ENCODE results near the gene TIGD4.
A peak's percentile ranks its signal among the peaks of the same experiment; 100 is the strongest.
"Not testable (repeated sequence)": the region's sequence is repeated elsewhere in the genome, so short reads cannot be mapped to it uniquely, and the experiment has no call there.

The TIGD4 gene

DNA sequence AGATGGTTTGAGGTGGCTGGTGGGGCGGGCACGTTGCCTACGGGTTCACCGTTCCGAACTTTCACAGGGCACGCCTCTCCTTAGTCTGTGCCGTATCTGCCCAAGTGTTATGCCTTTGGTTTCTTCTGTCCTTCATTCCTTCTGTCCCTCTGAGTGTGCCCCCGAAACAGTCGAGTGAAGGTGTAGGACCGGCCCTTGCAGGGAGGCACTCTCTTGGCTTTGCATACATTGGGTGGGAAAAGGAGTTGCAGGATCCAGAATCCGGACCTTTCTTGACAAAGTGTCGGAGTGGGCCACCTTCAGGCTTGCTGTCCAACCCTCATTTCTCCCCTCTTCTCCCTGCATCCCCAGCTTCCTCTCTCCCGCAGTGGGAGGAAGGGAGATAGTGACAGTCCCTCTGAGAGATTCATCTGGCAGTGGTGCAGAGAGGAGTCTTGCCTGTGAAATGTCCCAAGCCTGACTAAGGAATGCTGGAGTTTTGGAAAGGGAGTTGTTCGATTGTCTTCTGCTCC is 793 bp upstream of the TIGD4 start:
- DNase-seq = peak; percentile 39

- DNase-seq = peak; percentile 52
Measured at GRCh38 chr4:152778656-152779512, 646 bp downstream of the TIGD4 start.

- DNase-seq = no peak
Measured at GRCh38 chr4:152777488-152777887, 2.0 kb downstream of the TIGD4 start.

DNA sequence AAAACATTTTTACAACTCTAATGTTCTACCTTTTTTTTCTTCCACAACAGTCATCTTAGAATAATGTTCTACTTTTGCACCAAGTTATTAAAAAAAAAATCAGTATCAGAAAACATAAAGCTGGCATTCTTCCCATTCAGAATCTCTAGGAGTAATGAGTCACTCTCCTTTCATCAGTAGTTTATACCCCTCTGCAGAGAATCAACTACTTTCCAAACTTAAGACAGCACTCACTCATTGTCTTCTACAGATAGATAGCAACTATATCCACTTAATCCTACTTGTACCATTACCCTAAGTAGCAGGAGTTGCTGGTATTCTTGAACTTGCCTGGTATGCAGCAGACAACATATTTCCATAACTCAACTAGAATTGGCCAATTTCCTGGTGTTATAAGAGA is 3.2 kb downstream of the TIGD4 start:
- DNase-seq = no peak

DNA sequence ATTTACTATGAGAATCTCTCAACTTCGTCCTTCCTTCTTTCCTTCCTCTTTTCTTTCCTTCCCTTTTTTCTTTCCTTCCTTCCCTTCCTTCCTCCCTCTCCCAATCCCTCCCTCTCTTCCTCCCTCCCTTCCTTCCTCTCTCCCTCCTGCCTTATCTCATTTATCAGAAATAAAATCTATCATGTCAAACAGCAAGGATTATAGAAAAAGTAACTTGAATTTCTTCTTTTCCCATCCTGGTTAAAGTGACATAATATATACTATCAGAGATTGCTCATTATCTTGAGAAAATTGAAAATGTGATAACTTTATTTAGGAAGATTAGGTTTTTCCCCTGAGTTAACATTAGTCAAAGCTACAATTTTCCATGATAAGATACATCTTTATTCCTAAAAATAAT is 5.6 kb downstream of the TIGD4 start:
- no peak for DNase-seq

DNA sequence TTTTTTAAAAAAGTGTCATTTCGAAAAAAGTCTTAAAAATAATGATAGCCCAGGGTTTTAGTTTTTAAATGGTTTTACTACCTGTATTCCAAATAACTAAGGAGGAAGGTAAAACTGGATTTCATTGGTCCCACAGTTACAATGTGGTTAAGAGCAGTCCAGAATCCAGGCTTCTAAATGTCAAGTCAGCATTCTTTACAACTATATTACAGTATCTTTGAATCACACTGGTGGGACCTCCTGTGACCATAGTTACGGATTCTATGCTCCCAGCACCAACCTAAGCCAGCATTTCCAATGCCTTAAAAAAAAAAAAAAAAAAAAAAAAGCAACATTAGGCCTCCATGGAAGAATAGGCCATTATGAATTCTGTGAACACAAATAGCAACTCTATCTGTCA is 6.2 kb downstream of the TIGD4 start:
- DNase-seq = no peak

DNA sequence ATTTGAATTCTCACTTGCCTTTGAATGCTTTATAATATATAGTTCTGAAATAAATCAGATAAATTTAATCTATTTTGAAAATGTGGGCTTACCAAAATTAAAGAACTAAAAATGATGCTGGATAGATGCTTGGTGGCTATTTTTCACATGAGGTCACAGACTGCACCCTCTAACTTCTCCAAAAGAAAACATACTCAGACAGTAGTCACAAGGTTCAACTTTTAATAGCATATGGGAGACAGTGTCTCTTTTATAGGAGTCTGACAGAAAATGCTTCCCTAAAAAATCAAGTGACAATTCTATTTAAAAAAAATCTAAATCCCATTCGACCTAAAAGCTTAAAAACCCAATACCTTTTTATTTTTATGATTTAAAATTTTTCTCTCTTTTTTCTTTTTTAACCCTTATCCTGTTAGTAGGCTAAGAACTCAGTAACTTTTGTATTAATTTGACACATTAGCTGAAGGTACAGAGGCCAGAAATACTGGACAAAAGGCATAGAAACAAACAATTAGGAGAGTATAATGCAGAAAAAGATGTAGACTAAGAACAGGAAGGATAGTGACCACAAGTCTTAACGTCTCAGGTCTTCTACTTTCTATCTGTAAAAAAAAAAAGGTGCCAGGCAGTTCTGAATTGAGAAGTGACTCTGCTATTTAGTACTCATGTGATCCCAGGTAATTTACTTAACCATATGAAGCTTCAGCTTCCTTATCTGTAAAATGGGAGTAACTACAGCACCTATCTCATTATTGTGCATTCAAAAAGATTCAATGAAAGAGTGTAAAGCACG is 7.6 kb downstream of the TIGD4 start:
- no peak for DNase-seq

- not testable (repeated sequence) for DNase-seq
Measured at GRCh38 chr4:152765069-152765737, 14.3 kb downstream of the TIGD4 start.

DNA sequence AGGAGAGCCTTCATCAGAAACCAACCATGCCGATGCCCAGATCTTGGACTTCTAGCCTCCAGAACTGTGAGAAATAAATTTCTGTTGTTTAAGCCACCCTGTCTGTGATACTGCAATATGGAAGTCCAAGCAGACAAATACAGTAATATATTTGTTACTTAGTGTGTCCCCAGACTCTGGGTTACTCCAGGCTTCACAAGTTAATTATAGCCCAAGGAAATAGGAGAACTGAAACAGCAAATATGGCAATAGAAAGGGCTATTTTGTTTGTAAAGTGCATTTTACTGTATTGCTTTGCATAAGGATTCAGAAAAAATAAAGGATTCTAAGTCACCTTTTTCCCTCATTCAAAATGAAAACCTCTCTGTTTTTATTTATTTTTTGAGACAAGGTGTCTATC is 15.7 kb downstream of the TIGD4 start:
- DNase-seq = no peak

DNA sequence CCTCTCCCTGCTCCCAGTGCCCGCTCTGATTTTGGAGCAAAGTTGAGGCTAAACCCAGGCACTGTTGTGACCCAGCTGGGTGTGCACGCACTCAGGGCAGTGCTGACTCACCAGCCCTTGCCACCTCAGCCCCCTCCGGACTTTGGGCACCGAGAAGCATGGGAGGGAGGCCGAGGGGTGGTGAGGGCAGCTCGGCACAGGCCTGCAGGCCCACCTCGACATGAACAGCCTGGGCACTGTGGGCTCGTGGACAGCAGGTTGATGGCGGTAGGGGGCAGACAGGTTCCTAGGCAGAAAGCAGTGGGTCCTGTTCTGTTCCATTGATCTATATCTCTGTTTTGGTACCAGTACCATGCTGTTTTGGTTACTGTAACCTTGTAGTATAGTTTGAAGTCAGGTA is 30.9 kb downstream of the TIGD4 start:
- no peak for DNase-seq

- no peak for DNase-seq
Measured at GRCh38 chr4:152747444-152747843, 32.1 kb downstream of the TIGD4 start.

- no peak for DNase-seq
Measured at GRCh38 chr4:152738827-152739226, 40.7 kb downstream of the TIGD4 start.

DNA sequence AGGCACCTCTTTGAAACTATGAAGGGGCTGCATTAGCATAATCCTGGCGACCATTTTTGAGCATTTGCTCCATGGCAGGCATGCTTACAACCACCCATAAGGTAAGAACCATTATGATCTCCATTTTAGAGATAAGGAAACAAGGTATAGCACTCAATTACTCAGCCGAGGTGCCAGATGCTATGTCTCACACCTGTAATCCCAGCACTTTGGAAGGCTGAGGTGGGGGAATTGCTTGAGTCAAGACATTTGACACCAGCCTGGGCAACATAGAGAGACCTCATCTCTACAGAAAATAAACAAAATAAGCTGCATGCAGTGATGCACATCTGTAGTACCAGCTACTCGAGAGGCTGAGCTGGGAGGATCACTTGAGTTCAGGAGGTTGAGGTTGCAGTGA is 43.6 kb downstream of the TIGD4 start:
- peak; percentile 43 for DNase-seq

- peak; percentile 55 for DNase-seq
Measured at GRCh38 chr4:152735396-152735859, 44.1 kb downstream of the TIGD4 start.

DNA sequence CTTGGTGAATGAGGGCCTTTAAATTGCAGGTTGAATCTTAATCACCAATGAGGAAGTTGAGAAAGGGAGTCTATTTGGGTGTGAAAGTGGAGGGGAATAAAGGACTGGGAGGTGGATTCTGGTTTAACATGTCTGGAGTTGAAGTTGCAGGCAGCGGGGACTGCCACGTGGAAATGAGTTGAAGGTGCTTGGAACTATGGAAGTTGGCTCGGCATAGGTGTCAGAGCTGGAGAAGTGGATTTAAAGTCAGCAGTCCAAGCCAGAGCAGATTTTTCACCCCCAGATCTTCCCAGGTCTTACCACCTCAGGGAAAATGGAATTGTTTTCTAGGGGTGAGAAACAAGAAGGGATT is 44.9 kb downstream of the TIGD4 start:
- no peak for DNase-seq

DNA sequence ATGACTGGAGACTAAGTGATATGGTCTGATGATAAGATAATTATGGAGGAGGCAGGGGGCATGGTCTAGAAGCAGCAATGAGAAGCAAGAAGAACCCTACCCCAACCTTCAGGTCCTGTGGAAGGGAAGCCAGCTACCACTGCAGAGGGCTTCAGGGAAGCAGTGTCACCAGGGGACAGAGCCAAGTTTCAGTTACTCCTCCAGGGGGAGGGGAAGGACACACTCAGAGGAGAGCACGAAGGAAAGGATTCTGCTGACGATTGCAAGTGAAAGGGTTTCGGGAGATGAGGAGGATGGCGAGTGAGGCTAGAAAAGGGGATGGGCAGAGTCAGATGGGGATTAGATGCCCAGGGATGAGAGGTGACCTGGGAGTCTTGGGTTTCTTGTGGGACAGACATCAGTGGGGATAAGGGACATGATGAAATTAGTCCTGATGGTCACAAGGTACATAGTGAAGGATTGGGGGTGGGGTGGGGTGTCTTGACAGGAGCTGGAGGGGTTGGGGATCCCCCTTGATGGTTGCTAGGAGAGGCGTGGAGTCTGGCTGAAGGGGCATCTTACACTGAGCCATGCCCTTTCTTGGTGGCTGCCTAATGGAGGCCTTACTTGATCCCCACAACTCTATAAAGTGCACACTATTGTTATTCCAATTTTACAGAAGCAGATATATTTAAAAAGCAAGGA is 45.4 kb downstream of the TIGD4 start:
- DNase-seq = no peak

DNA sequence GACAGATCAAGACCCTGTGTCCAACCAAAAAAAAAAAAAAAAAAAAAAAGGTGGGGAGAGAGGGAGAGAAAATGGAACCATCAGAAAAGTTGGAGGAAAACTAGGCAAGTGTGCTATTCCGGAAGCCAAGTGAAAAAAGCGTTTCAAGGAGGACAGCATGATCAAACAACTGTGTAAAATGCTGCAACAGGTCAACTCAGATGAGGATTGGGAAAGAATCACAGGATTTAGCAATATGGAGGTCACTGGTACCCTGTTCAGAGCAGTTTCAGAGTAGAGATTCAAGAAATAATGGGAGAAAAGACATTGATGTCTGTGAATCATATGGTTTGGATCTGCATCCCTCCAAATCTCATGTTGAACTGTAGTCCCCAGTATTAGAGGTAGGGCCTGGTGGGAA is 47.5 kb downstream of the TIGD4 start:
- no peak for DNase-seq

- no peak for DNase-seq
Measured at GRCh38 chr4:152729466-152729865, 50.1 kb downstream of the TIGD4 start.

GRCh38 chr4:152728343-152728742 is 51.2 kb downstream of the TIGD4 start:
- no peak for DNase-seq

GRCh38 chr4:152727784-152728183 is 51.7 kb downstream of the TIGD4 start:
- DNase-seq = no peak

GRCh38 chr4:152724494-152724893 is 55.0 kb downstream of the TIGD4 start:
- no peak for DNase-seq

- DNase-seq = no peak
Measured at GRCh38 chr4:152723236-152723635, 56.3 kb downstream of the TIGD4 start.
